ENCODE results near the gene ITPKB.

ITPKB gene

GRCh38 chr1:226634166-226634588 is 104.9 kb downstream of the ITPKB start:
- Mint-ChIP-seq H3K9me3 (no peaks in the 10 kb centered on the region), H3K4me3 (no peak overlapping the region), H3K36me3 (ENCODE audit: low read depth) (peaks cover 5% of the 10 kb centered on the region), H3K27ac (no peak overlapping the region), H3K27me3 (ENCODE audit: low read depth, poor library complexity) (peaks cover 18% of the 10 kb centered on the region), H3K4me1 (peaks cover 30% of the 10 kb centered on the region)
- TF ChIP-seq, protein P1, sequence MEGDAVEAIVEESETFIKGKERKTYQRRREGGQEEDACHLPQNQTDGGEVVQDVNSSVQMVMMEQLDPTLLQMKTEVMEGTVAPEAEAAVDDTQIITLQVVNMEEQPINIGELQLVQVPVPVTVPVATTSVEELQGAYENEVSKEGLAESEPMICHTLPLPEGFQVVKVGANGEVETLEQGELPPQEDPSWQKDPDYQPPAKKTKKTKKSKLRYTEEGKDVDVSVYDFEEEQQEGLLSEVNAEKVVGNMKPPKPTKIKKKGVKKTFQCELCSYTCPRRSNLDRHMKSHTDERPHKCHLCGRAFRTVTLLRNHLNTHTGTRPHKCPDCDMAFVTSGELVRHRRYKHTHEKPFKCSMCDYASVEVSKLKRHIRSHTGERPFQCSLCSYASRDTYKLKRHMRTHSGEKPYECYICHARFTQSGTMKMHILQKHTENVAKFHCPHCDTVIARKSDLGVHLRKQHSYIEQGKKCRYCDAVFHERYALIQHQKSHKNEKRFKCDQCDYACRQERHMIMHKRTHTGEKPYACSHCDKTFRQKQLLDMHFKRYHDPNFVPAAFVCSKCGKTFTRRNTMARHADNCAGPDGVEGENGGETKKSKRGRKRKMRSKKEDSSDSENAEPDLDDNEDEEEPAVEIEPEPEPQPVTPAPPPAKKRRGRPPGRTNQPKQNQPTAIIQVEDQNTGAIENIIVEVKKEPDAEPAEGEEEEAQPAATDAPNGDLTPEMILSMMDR (IDR thresholded peaks at IDR 0.05): peak; percentile 96
- peak; percentile 91 for DNase-seq

GRCh38 chr1:226633541-226634165 is 105.4 kb downstream of the ITPKB start:
- Mint-ChIP-seq H3K4me3 (no peak overlapping the region), H3K36me3 (ENCODE audit: low read depth) (peaks cover 5% of the 10 kb centered on the region), H3K27ac (no peak overlapping the region), H3K4me1 (peaks cover 35% of the 10 kb centered on the region), H3K27me3 (ENCODE audit: low read depth, poor library complexity) (peaks cover 20% of the 10 kb centered on the region), H3K9me3 (no peaks in the 10 kb centered on the region)
- TF ChIP-seq, protein P1 (IDR thresholded peaks at IDR 0.05): no peak
- no peak for DNase-seq

- H3K4me3 Mint-ChIP-seq: no peak overlapping the region
- TF ChIP-seq, protein P1 (IDR thresholded peaks at IDR 0.05): no peak
- no peaks in the 10 kb centered on the region for H3K9me3 Mint-ChIP-seq
- peaks cover 5% of the 10 kb centered on the region for H3K36me3 Mint-ChIP-seq (ENCODE audit: low read depth)
- peaks cover 38% of the 10 kb centered on the region for H3K4me1 Mint-ChIP-seq
- DNase-seq: no peak
- H3K27me3 Mint-ChIP-seq (ENCODE audit: low read depth, poor library complexity): peaks cover 22% of the 10 kb centered on the region
- no peak overlapping the region for H3K27ac Mint-ChIP-seq
Observed at GRCh38 chr1:226632922-226633351, 106.1 kb downstream of the ITPKB start.

GRCh38 chr1:226632169-226632879 is 106.8 kb downstream of the ITPKB start:
- Mint-ChIP-seq H3K27me3 (ENCODE audit: low read depth, poor library complexity) (peaks cover 25% of the 10 kb centered on the region), H3K36me3 (ENCODE audit: low read depth) (peaks cover 5% of the 10 kb centered on the region), H3K4me1 (peaks cover 38% of the 10 kb centered on the region), H3K4me3 (no peak overlapping the region), H3K9me3 (no peaks in the 10 kb centered on the region), H3K27ac (no peak overlapping the region)
- no peak for DNase-seq
- TF ChIP-seq, protein P1 (IDR thresholded peaks at IDR 0.05): no peak

GRCh38 chr1:226631229-226632000 is 107.7 kb downstream of the ITPKB start:
- no peak overlapping the region for H3K27ac Mint-ChIP-seq
- H3K27me3 Mint-ChIP-seq (ENCODE audit: low read depth, poor library complexity): peaks cover 27% of the 10 kb centered on the region
- no peaks in the 10 kb centered on the region for H3K9me3 Mint-ChIP-seq
- no peak overlapping the region for H3K4me3 Mint-ChIP-seq
- no peaks in the 10 kb centered on the region for H3K36me3 Mint-ChIP-seq (ENCODE audit: low read depth)
- peaks cover 38% of the 10 kb centered on the region for H3K4me1 Mint-ChIP-seq
- DNase-seq: no peak
- TF ChIP-seq, protein P1 (IDR thresholded peaks at IDR 0.05): no peak
